Ascending aorta (tissue), 2 donors: ENCODE results near the gene TMEM200C. TPM values are rescaled to one million over a fixed set of nuclear protein-coding genes. Genes with fewer than 3 reads are reported as not detected.
A peak's percentile ranks its signal among the peaks of the same experiment; 100 is the strongest.
"Not testable (repeated sequence)": the region's sequence is repeated elsewhere in the genome, so short reads cannot be mapped to it uniquely, and the experiment has no call there.

Experiments
- DNase-seq, 2 donors: peaks; one replicate each; pipeline ENCODE4 v3.0.0-alpha.2; 2019; ENCODE audit warnings: low spot score in 2 of 2
- H3K27ac ChIP-seq, 2 donors: fragments of 200-600 bp; sonication (generic); one replicate each; pipeline ENCODE4 v1.5.1; 2016 to 2017; ENCODE audit warnings: mild to moderate bottlenecking in 1 of 2
- H3K27me3 ChIP-seq: fragments of 200-600 bp; sonication (generic); one replicate; pipeline ENCODE4 v1.5.1; 2017
- H3K36me3 ChIP-seq, 2 donors: fragments of 200-600 bp; sonication (generic); one replicate each; pipeline ENCODE4 v1.5.1; 2016
- H3K4me1 ChIP-seq, 2 donors: fragments of 200-600 bp; sonication (generic); one replicate each; pipeline ENCODE4 v1.5.1; 2016 to 2017; ENCODE audit warnings: mild to moderate bottlenecking in 1 of 2
- H3K4me3 ChIP-seq, 2 donors: fragments of 200-600 bp; sonication (generic); one replicate each; pipeline ENCODE4 v1.5.1; 2016 to 2017; ENCODE audit warnings: mild to moderate bottlenecking in 1 of 2
- H3K9me3 ChIP-seq, 2 donors: fragments of 200-600 bp; sonication (generic); one replicate each; pipeline ENCODE4 v1.5.1; 2016
- intact Hi-C: fragments of 100-400 bp; cut with DNase I; formaldehyde crosslinking; loops from one replicate; pipeline ENCODE4 v1.15.1; 2023
- total RNA-seq: library from RNA; depleted of rRNA; stranded (reverse); fragments of >200 nt; gene quantifications from one replicate; pipeline ENCODE4 v1.1.0, GENCODE V29; 2016
- TF ChIP-seq, protein P1 (sequence below), 3 experiments: fragments of 200-600 bp in 2 of 3; fragments of 450-650 bp in 1 of 3; sonication (generic) in 2 of 3; IDR thresholded peaks; one replicate each; pipeline ENCODE4 v1.5.1; 2016 to 2019; ENCODE audit warnings: antibody characterized with exemption in 3 of 3, mild to moderate bottlenecking in 1 of 3, moderate library complexity in 1 of 3

Gene TMEM200C
- total RNA-seq, 1 donor from 2014 or later = under 0.01 TPM

DNA sequence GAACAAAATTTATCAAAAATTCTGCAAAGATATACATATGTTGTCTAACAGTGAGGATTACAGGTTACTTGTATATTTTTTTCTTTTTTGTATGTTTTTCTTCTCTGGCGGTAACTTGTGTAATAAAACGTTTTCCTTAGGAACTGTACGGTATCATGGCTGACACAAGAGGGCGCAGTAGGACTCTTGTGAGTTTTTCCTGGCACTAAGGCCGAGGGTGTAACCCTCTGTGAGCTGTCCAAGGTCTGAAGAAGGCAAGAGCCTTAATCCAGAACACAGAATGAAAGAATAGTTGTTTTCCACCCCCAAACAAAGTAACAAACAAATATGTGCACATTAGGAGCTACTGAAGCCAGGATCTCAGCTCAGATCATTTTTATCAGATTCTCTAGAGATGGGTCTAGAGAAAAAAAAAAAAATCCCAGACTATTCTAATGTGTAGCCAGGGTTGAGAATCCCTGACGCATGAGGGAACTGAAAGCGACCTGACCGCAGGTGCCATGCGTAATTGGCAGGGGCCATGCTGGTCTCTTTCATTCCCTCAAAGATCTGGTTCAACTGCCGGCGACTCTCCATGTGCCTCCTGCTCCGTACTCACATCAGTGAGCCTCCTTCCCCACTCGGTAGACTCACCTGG, 27.0 kb downstream of the TMEM200C start:
- TF ChIP-seq, protein P1, sequence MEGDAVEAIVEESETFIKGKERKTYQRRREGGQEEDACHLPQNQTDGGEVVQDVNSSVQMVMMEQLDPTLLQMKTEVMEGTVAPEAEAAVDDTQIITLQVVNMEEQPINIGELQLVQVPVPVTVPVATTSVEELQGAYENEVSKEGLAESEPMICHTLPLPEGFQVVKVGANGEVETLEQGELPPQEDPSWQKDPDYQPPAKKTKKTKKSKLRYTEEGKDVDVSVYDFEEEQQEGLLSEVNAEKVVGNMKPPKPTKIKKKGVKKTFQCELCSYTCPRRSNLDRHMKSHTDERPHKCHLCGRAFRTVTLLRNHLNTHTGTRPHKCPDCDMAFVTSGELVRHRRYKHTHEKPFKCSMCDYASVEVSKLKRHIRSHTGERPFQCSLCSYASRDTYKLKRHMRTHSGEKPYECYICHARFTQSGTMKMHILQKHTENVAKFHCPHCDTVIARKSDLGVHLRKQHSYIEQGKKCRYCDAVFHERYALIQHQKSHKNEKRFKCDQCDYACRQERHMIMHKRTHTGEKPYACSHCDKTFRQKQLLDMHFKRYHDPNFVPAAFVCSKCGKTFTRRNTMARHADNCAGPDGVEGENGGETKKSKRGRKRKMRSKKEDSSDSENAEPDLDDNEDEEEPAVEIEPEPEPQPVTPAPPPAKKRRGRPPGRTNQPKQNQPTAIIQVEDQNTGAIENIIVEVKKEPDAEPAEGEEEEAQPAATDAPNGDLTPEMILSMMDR (IDR thresholded peaks at IDR 0.05) = peak in 2 of 3 experiments; percentile 30 to 42
- H3K9me3 ChIP-seq = no peaks in the 10 kb centered on the region

DNA sequence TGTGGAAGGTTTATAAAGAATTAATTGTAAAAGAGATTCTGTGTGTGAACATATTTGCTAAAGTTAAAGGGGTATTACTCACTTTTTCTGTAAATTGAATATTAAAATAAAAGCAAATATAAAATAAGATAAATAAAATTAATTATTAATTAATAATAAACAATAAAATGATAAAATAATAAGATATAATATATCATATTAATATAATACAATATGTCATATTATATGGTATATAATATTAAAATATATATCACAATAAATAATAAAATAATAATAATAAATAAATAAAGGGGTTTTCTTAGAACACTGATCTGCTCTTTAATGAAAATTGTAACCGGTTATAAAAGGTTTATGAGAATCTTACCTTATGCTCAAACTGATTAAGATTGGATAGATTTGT, 29.8 kb downstream of the TMEM200C start:
- Histone ChIP-seq H3K27ac (no peak overlapping the region), H3K36me3 (no peaks in the 10 kb centered on the region), H3K9me3 (no peaks in the 10 kb centered on the region), H3K4me3 (no peak overlapping the region), H3K27me3 (no peaks in the 10 kb centered on the region), H3K4me1 (no peaks in the 10 kb centered on the region)
- intact Hi-C loops = no loop called here
- TF ChIP-seq, protein P1 (IDR thresholded peaks at IDR 0.05) = no peak
- DNase-seq = no peak

More for the DNA sequence above, 27.0 kb downstream of the TMEM200C start:
- H3K27me3 ChIP-seq = no peaks in the 10 kb centered on the region
- H3K4me3 ChIP-seq = no peak overlapping the region
- no peak overlapping the region for H3K27ac ChIP-seq
- H3K36me3 ChIP-seq = no peaks in the 10 kb centered on the region
- H3K4me1 ChIP-seq = no peaks in the 10 kb centered on the region
- intact Hi-C loops = no loop called here
- DNase-seq = no peak

DNA sequence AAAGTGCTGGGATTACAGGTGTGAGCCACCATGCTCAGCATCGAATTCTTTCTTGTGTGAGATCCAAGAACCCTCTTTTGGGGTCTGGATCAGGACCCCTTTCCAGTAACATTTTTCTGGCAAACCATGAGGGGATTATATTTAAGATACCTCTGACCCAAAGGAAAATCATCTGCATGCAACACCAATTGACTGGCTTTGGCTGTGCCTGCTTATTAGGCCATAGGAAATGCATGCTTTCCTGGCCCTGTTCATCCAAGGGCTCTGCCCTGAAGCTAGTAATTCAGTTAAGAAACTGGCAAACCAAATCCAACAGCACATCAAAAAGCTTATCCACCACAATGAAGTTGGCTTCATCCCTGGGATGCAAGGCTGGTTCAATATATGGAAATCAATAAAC, 33.2 kb downstream of the TMEM200C start:
- H3K27ac ChIP-seq, H3K4me1 ChIP-seq, H3K36me3 ChIP-seq, H3K9me3 ChIP-seq, H3K27me3 ChIP-seq, intact Hi-C loops, DNase-seq, H3K4me3 ChIP-seq: not testable (repeated sequence)

DNA sequence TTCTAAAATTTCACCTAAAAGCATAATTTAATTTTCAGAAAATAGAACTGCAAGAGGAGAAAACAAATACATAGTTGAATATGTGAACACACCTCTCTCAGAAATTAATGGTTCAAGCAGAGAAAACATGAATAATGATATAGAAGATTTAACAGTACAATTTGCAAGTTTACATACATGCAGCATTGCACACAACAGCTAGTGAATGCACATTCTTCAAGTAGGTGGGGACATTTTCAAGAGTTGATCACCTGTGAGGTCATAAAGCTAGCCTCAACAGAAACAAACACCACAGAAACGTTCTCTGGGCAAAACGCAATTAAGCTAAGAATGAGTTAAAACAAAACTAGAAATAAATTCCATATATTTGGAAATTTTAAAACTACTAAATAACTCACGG, 38.1 kb downstream of the TMEM200C start:
- intact Hi-C loops = no loop called here
- H3K4me3 ChIP-seq = no peak overlapping the region
- TF ChIP-seq, protein P1 (IDR thresholded peaks at IDR 0.05) = no peak

DNA sequence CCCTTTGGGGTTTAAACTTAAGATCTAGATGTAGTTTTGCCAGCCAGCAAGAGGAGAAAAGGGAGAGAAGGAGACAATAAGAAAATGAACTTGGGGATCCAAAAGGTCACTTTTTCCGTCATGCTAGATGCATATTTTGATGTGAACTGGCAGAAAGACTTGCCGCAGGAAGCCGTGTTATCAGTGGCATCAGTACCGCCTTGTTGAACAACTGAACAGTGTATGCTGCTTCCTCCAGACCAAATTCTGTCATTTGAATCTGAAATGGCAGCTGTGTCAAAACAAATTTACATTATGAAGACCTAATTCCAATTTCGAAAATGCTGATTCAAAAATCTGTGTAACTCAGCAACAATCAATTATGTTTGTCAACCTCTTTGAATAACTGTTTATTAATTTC, 42.1 kb downstream of the TMEM200C start:
- Histone ChIP-seq H3K4me1 (no peaks in the 10 kb centered on the region), H3K36me3 (no peaks in the 10 kb centered on the region), H3K27ac (no peak overlapping the region), H3K27me3 (no peaks in the 10 kb centered on the region), H3K9me3 (no peaks in the 10 kb centered on the region), H3K4me3 (no peak overlapping the region)
- intact Hi-C loops = no loop called here
- TF ChIP-seq, protein P1 (IDR thresholded peaks at IDR 0.05) = no peak
- no peak for DNase-seq

More for the DNA sequence above, 38.1 kb downstream of the TMEM200C start:
- no peaks in the 10 kb centered on the region for H3K36me3 ChIP-seq
- DNase-seq = no peak
- H3K4me1 ChIP-seq = no peaks in the 10 kb centered on the region
- H3K9me3 ChIP-seq = no peaks in the 10 kb centered on the region
- H3K27ac ChIP-seq = no peak overlapping the region
- H3K27me3 ChIP-seq = no peaks in the 10 kb centered on the region

DNA sequence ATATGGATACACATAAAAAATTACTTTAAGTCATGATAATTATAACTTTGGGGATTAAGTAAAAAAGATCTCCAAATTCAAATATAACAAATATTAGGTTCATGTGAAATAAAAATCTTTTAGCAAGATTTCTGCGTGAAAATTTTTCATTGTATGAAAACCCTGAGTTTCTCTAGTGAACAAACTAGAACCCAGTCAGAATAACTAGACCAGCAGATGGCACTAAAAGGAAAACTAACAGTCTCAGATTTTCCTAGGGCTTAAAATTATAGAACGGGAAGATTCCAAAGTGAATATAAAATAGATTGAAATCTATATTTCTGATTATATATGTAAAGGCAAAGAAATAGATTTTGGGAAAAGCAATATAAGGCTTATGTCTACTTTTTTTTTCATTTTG, 43.3 kb downstream of the TMEM200C start:
- H3K9me3 ChIP-seq = no peaks in the 10 kb centered on the region
- intact Hi-C loops = no loop called here
- H3K4me1 ChIP-seq = no peaks in the 10 kb centered on the region
- no peaks in the 10 kb centered on the region for H3K27me3 ChIP-seq
- no peak for DNase-seq
- no peak overlapping the region for H3K27ac ChIP-seq
- no peak overlapping the region for H3K4me3 ChIP-seq
- no peaks in the 10 kb centered on the region for H3K36me3 ChIP-seq
- TF ChIP-seq, protein P1 (IDR thresholded peaks at IDR 0.05) = no peak
